ENCODE measurements around the gene TMEM132A. TPM values are rescaled to one million over a fixed set of nuclear protein-coding genes. Genes with fewer than 3 reads are reported as not detected.

The TMEM132A gene
- total and polyA plus RNA-seq, 2 of the 13 experiments (the other 11 are each of a cell fraction or from before 2014, with no cell fraction given), result 11.1 to 32.9 TPM

- TF ChIP-seq ZNF678 (CRISPR knock-in tag; IDR thresholded peaks at IDR 0.05) (no peak), GABPA (IDR thresholded peaks at IDR 0.05; ENCODE audit: low read depth, low read length) (no peak), GABPA (CRISPR knock-in tag; IDR thresholded peaks at IDR 0.05; ENCODE audit: low read depth) (no peak), CERS6 (CRISPR knock-in tag; IDR thresholded peaks at IDR 0.05) (no peak)
- Histone ChIP-seq H2AFZ (ENCODE audit: low read length) (no peak overlapping the region), H4K20me1 (ENCODE audit: insufficient read depth, low read length) (peaks cover 14% of the 10 kb centered on the region), H3K36me3 (replicated peaks in 1 of 2; ENCODE audit: control insufficient read depth in 1 of 2, insufficient read depth in 2 of 2, low read length in 2 of 2) (peaks cover 42 to 82% of the 10 kb centered on the region in 2 experiments), H3K9ac (ENCODE audit: insufficient read depth, low read depth, low read length) (no peak overlapping the region), H3K79me2 (ENCODE audit: insufficient read depth, low read length) (peaks cover 23% of the 10 kb centered on the region), H3K4me3 (replicated peaks in 1 of 3; ENCODE audit: insufficient read depth in 1 of 3, low read depth in 2 of 3, low read length in 3 of 3) (no peak overlapping the region), H3K9me3 (ENCODE audit: low read length) (no peaks in the 10 kb centered on the region), H3K4me2 (ENCODE audit: low read depth, low read length) (no peak overlapping the region), H3K27me3 (ENCODE audit: control insufficient read depth in 1 of 2, insufficient read depth in 2 of 2, low read length in 2 of 2) (no peaks in the 10 kb centered on the region), H3K4me1 (ENCODE audit: insufficient read depth, low read length) (peaks cover 15% of the 10 kb centered on the region), H3K27ac (ENCODE audit: extremely low read length, insufficient read depth, low read length) (no peak overlapping the region)
- in situ Hi-C loops (cut with HindIII; ENCODE audit: extremely low pct_ligation_motif_present, low pct_unique_long_range_greater_than_20kb), result no loop called here
- no peak for DNase-seq (ENCODE audit: low spot score)
- no TSS peak for BruUV-seq (replicated peaks)
- WGBS (ENCODE audit: low lambda C conversion rate), result 76% methylated on average over 4 of the region's 4 CpGs
- intact Hi-C loops (cut with micrococcal nuclease; ENCODE audit: unreplicated experiment), result loop anchor here (1.0 kb wide), 2 partner anchors 69 to 273 kb away; no protein-coding TSS in a partner anchor
- FAIRE-seq, result no peak
- ATAC-seq, result no peak
- ChIA-PET CTCF (ENCODE audit: low intra/inter-chr PET ratio, low total read pairs) (interaction anchor here (1.1 to 2.9 kb wide), 3 partner anchors 12 to 125 kb away, joined by 4 to 20 read pairs (median 7); no protein-coding TSS in a partner anchor), POLR2A (interaction anchor here (1.4 kb wide), 1 partner anchor 12 kb away, joined by 8 read pairs; no protein-coding TSS in a partner anchor)
These were observed 24.3 kb upstream of the TMEM132A start for GRCh38 chr11:60899977-60900376.

GRCh38 chr11:60900673-60901404 is 23.4 kb upstream of the TMEM132A start:
- H3K4me3 ChIP-seq (replicated peaks in 1 of 3; ENCODE audit: insufficient read depth in 1 of 3, low read depth in 2 of 3, low read length in 3 of 3), result no peak overlapping the region
- no peak overlapping the region for H3K27ac ChIP-seq (ENCODE audit: extremely low read length, insufficient read depth, low read length)
- H4K20me1 ChIP-seq (ENCODE audit: insufficient read depth, low read length), result peaks cover 17% of the 10 kb centered on the region
- H3K79me2 ChIP-seq (ENCODE audit: insufficient read depth, low read length), result peaks cover 32% of the 10 kb centered on the region
- H3K27me3 ChIP-seq (ENCODE audit: control insufficient read depth in 1 of 2, insufficient read depth in 2 of 2, low read length in 2 of 2), result no peaks in the 10 kb centered on the region
- ATAC-seq (no peak), DNase-seq (ENCODE audit: low spot score) (no peak), FAIRE-seq (no peak)
- H2AFZ ChIP-seq (ENCODE audit: low read length), result no peak overlapping the region
- CTCF ChIA-PET (ENCODE audit: low intra/inter-chr PET ratio, low total read pairs), result interaction anchor here (2.9 kb wide), 1 partner anchor 70 kb away, joined by 20 read pairs; no protein-coding TSS in a partner anchor
- no peaks in the 10 kb centered on the region for H3K9me3 ChIP-seq (ENCODE audit: low read length)
- POLR2A ChIA-PET, result no interaction called here
- in situ Hi-C loops (cut with HindIII; ENCODE audit: extremely low pct_ligation_motif_present, low pct_unique_long_range_greater_than_20kb) (no loop called here), intact Hi-C loops (cut with micrococcal nuclease; ENCODE audit: unreplicated experiment) (no loop called here)
- H3K4me2 ChIP-seq (ENCODE audit: low read depth, low read length), result no peak overlapping the region
- BruUV-seq (replicated peaks), result no TSS peak
- WGBS (ENCODE audit: low lambda C conversion rate), result 95% methylated on average over 11 of the region's 13 CpGs
- peaks cover 18% of the 10 kb centered on the region for H3K4me1 ChIP-seq (ENCODE audit: insufficient read depth, low read length)
- H3K9ac ChIP-seq (ENCODE audit: insufficient read depth, low read depth, low read length), result no peak overlapping the region
- H3K36me3 ChIP-seq (replicated peaks in 1 of 2; ENCODE audit: control insufficient read depth in 1 of 2, insufficient read depth in 2 of 2, low read length in 2 of 2), result peaks cover 38 to 73% of the 10 kb centered on the region in 2 experiments
- TF ChIP-seq ETV6 (CRISPR knock-in tag; conservative IDR thresholded peaks at IDR 0.05) (no peak), ZNF75D (CRISPR knock-in tag; IDR thresholded peaks at IDR 0.05; ENCODE audit: borderline replicate concordance) (no peak), MTA3 (CRISPR knock-in tag; IDR thresholded peaks at IDR 0.05) (no peak), ZNF280B (CRISPR knock-in tag; IDR thresholded peaks at IDR 0.05; ENCODE audit: borderline replicate concordance) (no peak), TBX3 (IDR thresholded peaks at IDR 0.05; ENCODE audit: borderline replicate concordance) (no peak), ZNF512B (CRISPR knock-in tag; IDR thresholded peaks at IDR 0.05; ENCODE audit: borderline replicate concordance) (no peak), CAMTA2 (CRISPR knock-in tag; IDR thresholded peaks at IDR 0.05; ENCODE audit: borderline replicate concordance) (no peak), MEIS2 (CRISPR knock-in tag; IDR thresholded peaks at IDR 0.05) (no peak)
